ENCODE measurements around the gene DHX8. TPM values are rescaled to one million over a fixed set of nuclear protein-coding genes. Genes with fewer than 3 reads are reported as not detected.

The DHX8 gene
- total RNA-seq (ENCODE audit: unreplicated experiment): 54.1 TPM
- long read RNA-seq, full-length matches to known transcripts: 7 of 8 reads
- long read RNA-seq, partial matches to known transcripts: 1 of 8 reads
- long read RNA-seq, other reads (novel, unspliced or antisense): 0 of 8 reads

DNA sequence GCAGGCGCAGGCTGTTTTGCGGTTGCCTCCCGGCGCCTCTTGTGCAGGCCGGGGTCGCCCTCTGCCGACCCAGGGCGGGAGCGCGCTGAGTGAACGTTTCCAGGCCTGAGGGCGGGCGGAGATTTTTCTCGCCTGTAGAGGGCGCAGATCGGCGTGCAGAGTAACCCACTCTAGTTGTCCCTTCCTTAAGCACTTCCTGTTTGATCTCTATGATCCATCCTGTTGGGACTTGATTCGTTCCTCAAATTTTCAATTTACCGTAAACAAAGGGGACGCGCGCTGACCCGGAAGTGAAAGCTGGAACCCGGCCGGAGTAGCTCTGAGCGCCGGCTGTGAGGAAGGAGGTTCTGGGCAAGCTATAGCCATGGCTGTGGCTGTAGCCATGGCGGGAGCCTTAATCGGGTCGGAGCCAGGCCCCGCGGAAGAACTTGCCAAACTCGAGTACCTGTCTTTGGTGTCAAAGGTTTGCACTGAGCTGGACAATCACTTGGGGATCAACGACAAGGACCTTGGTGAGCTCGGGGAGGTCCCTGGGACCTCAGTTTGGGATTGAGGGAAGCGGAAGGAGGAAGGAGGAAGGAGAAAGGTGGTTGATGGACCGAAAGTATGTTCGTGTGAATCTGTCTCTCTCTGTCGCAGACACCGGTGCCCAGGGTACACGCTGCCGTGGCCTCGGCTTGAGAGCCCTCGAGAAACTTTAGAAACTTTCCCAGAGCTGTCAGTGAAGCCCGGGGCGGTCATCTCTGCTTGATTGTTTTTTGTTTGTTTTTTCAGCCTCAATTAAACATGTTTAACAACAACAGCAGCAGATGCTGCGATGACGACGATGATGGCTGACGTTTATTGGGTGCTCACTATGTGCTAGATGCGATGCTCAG is at the start of gene DHX8:
TSS of gene DHX8 (plus strand) at position 302 of the 878 bp plus-strand sequence. CDS start at position 365, 63 bp downstream.
- H3K4me3 Mint-ChIP-seq (ENCODE audit: unreplicated experiment): peak within 1 kb of the TSS; percentile 100
- no peaks in the 10 kb centered on the region for H3K9me3 Mint-ChIP-seq (ENCODE audit: unreplicated experiment)
- no peaks in the 10 kb centered on the region for H3K36me3 Mint-ChIP-seq (ENCODE audit: low read depth, unreplicated experiment)
- peaks cover 4% of the 10 kb centered on the region for H3K27me3 Mint-ChIP-seq (ENCODE audit: unreplicated experiment)
- TF ChIP-seq, protein P1, sequence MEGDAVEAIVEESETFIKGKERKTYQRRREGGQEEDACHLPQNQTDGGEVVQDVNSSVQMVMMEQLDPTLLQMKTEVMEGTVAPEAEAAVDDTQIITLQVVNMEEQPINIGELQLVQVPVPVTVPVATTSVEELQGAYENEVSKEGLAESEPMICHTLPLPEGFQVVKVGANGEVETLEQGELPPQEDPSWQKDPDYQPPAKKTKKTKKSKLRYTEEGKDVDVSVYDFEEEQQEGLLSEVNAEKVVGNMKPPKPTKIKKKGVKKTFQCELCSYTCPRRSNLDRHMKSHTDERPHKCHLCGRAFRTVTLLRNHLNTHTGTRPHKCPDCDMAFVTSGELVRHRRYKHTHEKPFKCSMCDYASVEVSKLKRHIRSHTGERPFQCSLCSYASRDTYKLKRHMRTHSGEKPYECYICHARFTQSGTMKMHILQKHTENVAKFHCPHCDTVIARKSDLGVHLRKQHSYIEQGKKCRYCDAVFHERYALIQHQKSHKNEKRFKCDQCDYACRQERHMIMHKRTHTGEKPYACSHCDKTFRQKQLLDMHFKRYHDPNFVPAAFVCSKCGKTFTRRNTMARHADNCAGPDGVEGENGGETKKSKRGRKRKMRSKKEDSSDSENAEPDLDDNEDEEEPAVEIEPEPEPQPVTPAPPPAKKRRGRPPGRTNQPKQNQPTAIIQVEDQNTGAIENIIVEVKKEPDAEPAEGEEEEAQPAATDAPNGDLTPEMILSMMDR (IDR thresholded peaks at IDR 0.05; ENCODE audit: unreplicated experiment): peak; percentile 100
- H3K4me1 Mint-ChIP-seq (ENCODE audit: unreplicated experiment): peaks cover 29% of the 10 kb centered on the region
- DNase-seq (ENCODE audit: low spot score): peak; percentile 99
- peak within 1 kb of the TSS; percentile 98 for H3K27ac Mint-ChIP-seq (ENCODE audit: unreplicated experiment)

DNA sequence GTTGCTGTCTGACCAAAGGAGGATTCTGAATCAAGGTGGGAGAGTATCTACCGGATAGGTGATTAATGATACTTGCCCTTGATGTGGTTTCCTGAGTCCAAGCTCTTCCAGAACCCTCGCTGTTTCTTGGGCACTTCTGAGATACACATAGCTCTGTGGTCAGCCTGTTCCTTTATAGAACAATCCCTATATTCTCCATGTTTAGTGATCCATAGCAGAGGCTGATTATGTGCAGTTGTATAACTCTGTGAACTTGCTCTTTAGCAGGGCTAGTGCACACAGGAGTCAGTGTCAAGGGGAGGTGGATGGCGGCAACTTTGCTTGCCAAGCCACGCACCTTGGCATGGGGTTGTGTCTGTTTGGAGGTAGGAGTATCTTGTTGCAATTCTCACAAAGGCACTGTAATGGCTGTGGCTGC is 48.9 kb upstream of the DHX8 start:
- peaks cover 1% of the 10 kb centered on the region for H3K27me3 Mint-ChIP-seq (ENCODE audit: unreplicated experiment)

DNA sequence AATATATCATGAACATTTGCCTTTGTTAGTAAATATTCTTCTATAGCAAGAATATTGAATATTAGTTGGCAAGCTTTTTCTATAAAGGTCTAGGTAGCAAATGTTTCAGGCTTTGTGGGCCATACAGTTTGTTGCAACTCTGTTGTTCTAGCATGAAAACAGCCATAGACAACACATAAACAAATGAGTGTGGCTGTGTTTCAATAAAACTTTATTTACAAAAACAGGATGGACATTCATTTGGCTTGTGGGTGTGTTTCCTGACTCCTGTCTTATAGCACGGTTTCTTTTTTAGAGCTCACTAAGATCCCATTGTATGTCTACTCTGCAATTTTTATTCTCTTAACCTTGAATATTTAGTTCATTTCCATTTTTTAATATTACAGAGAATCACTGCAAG is 46.0 kb upstream of the DHX8 start:
- Mint-ChIP-seq H3K4me1 (ENCODE audit: unreplicated experiment) (no peaks in the 10 kb centered on the region), H3K4me3 (ENCODE audit: unreplicated experiment) (no peak overlapping the region), H3K27me3 (ENCODE audit: unreplicated experiment) (no peaks in the 10 kb centered on the region), H3K36me3 (ENCODE audit: low read depth, unreplicated experiment) (no peaks in the 10 kb centered on the region), H3K9me3 (ENCODE audit: unreplicated experiment) (no peaks in the 10 kb centered on the region), H3K27ac (ENCODE audit: unreplicated experiment) (no peak overlapping the region)
- TF ChIP-seq, protein P1 (IDR thresholded peaks at IDR 0.05; ENCODE audit: unreplicated experiment): no peak
- DNase-seq (ENCODE audit: low spot score): no peak

More for the DNA sequence above, 48.9 kb upstream of the DHX8 start:
- no peak for DNase-seq (ENCODE audit: low spot score)
- Mint-ChIP-seq H3K4me3 (ENCODE audit: unreplicated experiment) (no peak overlapping the region), H3K9me3 (ENCODE audit: unreplicated experiment) (no peaks in the 10 kb centered on the region), H3K36me3 (ENCODE audit: low read depth, unreplicated experiment) (no peaks in the 10 kb centered on the region), H3K27ac (ENCODE audit: unreplicated experiment) (no peak overlapping the region), H3K4me1 (ENCODE audit: unreplicated experiment) (peaks cover 6% of the 10 kb centered on the region)
- TF ChIP-seq, protein P1 (IDR thresholded peaks at IDR 0.05; ENCODE audit: unreplicated experiment): no peak

DNA sequence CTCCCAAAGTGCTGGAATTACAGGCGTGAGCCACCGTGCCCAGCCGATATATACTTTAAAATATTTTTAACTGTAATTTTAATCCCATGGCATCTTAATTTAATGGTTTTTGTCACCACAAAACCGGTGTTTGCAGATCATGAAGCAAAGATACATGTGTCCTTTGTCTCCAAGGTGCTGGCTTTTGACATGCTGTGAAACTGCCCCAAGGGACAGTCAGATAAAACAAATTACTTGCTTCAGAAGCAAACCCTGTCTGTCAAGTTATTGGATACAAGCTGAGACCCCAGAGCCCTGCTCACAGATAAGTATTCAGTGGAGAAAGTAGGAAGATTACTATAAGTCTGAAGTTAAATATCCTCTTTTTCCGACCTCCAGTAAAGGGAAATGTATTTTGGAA is 45.1 kb upstream of the DHX8 start:
- DNase-seq (ENCODE audit: low spot score): no peak
- Mint-ChIP-seq H3K27ac (ENCODE audit: unreplicated experiment) (no peak overlapping the region), H3K36me3 (ENCODE audit: low read depth, unreplicated experiment) (no peaks in the 10 kb centered on the region), H3K4me3 (ENCODE audit: unreplicated experiment) (no peak overlapping the region), H3K27me3 (ENCODE audit: unreplicated experiment) (no peaks in the 10 kb centered on the region), H3K9me3 (ENCODE audit: unreplicated experiment) (no peaks in the 10 kb centered on the region), H3K4me1 (ENCODE audit: unreplicated experiment) (no peaks in the 10 kb centered on the region)
- TF ChIP-seq, protein P1 (IDR thresholded peaks at IDR 0.05; ENCODE audit: unreplicated experiment): no peak

GRCh38 chr17:43439041-43439440 is 44.7 kb upstream of the DHX8 start:
- Mint-ChIP-seq H3K9me3 (ENCODE audit: unreplicated experiment) (no peaks in the 10 kb centered on the region), H3K4me1 (ENCODE audit: unreplicated experiment) (no peaks in the 10 kb centered on the region), H3K4me3 (ENCODE audit: unreplicated experiment) (no peak overlapping the region), H3K36me3 (ENCODE audit: low read depth, unreplicated experiment) (no peaks in the 10 kb centered on the region), H3K27ac (ENCODE audit: unreplicated experiment) (no peak overlapping the region), H3K27me3 (ENCODE audit: unreplicated experiment) (no peaks in the 10 kb centered on the region)
- DNase-seq (ENCODE audit: low spot score): no peak
- TF ChIP-seq, protein P1 (IDR thresholded peaks at IDR 0.05; ENCODE audit: unreplicated experiment): no peak

Data from endothelial cell (in vitro differentiated cells).